PC-9 (cell line): Measurements from ENCODE around the gene NPC2.

Source experiments
- EZH2 ChIP-seq: fragments of 200-600 bp; sonication (generic); IDR thresholded peaks from 2 replicates; pipeline ENCODE4 v1.8.0; 2017; ENCODE audit warnings: antibody characterized with exemption, low read depth
- TF ChIP-seq, protein P1 (sequence below): fragments of 200-600 bp; sonication (generic); conservative IDR thresholded peaks from 2 replicates; pipeline ENCODE4 v1.6.1; 2017; ENCODE audit warnings: mixed run types, antibody characterized with exemption, mild to moderate bottlenecking, moderate library complexity

DNA sequence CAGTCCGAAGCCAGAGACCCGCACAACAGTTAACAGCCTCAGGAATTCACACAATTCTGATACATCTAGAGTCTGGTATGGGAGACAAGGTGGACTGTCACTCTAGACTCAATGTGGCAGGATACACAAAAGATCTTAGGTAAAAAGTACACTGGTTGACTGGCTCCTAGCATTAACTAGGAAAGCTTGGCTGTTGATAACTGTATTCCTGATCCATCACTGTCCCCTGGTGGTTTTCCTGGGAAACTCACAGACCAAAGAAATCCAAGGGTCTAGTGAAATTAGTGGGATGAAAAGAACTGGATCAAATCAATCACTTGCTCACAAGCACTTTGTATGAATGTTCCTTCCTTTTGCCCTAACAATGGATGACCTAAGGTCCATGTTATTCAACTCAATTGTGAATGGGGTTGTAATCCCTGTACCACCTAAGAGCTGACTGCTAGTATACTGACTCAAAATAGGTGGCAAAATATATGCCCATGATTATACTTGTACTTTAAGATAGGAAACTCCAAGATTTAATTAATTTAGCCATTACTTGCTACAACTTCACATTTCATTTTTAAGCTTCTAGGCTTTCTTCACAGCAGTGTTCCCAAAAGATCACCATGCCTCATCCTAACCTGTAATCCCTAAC, 14.0 kb downstream of the NPC2 start:
- TF ChIP-seq, protein P1, sequence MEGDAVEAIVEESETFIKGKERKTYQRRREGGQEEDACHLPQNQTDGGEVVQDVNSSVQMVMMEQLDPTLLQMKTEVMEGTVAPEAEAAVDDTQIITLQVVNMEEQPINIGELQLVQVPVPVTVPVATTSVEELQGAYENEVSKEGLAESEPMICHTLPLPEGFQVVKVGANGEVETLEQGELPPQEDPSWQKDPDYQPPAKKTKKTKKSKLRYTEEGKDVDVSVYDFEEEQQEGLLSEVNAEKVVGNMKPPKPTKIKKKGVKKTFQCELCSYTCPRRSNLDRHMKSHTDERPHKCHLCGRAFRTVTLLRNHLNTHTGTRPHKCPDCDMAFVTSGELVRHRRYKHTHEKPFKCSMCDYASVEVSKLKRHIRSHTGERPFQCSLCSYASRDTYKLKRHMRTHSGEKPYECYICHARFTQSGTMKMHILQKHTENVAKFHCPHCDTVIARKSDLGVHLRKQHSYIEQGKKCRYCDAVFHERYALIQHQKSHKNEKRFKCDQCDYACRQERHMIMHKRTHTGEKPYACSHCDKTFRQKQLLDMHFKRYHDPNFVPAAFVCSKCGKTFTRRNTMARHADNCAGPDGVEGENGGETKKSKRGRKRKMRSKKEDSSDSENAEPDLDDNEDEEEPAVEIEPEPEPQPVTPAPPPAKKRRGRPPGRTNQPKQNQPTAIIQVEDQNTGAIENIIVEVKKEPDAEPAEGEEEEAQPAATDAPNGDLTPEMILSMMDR, result peak; percentile 95
- TF ChIP-seq EZH2, result no peak
